GM12873 (cell line): ENCODE results near the gene FRAS1.

Experiments
- CTCF ChIP-seq: IDR thresholded peaks from 2 replicates; pipeline ENCODE4 v1.5.1; 2012; ENCODE audit warnings: low read depth, mild to moderate bottlenecking, moderate library complexity, low read length, control low read depth; ENCODE audit not compliant: insufficient read depth; ENCODE audit errors: missing control alignments

The FRAS1 gene

GRCh38 chr4:78057135-78057599, at the start of gene FRAS1:
FRAS1 (plus strand) TSS chr4:78057323; CDS start chr4:78058010, 687 bp downstream.
- TF ChIP-seq CTCF: no peak

- no peak for TF ChIP-seq CTCF
Observed at GRCh38 chr4:78014889-78015886, 41.9 kb upstream of the FRAS1 start.

- TF ChIP-seq CTCF: no peak
Observed at GRCh38 chr4:78018271-78019049, 38.7 kb upstream of the FRAS1 start.

- TF ChIP-seq CTCF: no peak
Observed at GRCh38 chr4:78019414-78019813, 37.7 kb upstream of the FRAS1 start.

- no peak for TF ChIP-seq CTCF
Observed at GRCh38 chr4:78020677-78021076, 36.4 kb upstream of the FRAS1 start.

GRCh38 chr4:78022517-78022916, 34.6 kb upstream of the FRAS1 start:
- TF ChIP-seq CTCF: no peak

- no peak for TF ChIP-seq CTCF
Observed at GRCh38 chr4:78024085-78024484, 33.0 kb upstream of the FRAS1 start.
